AG08395 (cell line): ENCODE results near the gene HPF1.
"Not testable (repeated sequence)": the region's sequence is repeated elsewhere in the genome, so short reads cannot be mapped to it uniquely, and the experiment has no call there.

Experiments
- DNase-seq: peaks from one replicate; pipeline ENCODE4 v3.0.0; 2012; ENCODE audit warnings: mixed read lengths, low spot score

HPF1 gene

GRCh38 chr4:169757575-169758184 lies at the start of gene HPF1:
TSS of gene HPF1 (minus strand) at chr4:169757944. CDS start at chr4:169757877, 67 bp downstream.
- peak; percentile 95 for DNase-seq

- DNase-seq: not testable (repeated sequence)
These were observed 49.0 kb upstream of the HPF1 start for GRCh38 chr4:169806770-169807169.

GRCh38 chr4:169803413-169803812 lies 45.7 kb upstream of the HPF1 start:
- no peak for DNase-seq

GRCh38 chr4:169802873-169803272 lies 45.1 kb upstream of the HPF1 start:
- no peak for DNase-seq

DNA sequence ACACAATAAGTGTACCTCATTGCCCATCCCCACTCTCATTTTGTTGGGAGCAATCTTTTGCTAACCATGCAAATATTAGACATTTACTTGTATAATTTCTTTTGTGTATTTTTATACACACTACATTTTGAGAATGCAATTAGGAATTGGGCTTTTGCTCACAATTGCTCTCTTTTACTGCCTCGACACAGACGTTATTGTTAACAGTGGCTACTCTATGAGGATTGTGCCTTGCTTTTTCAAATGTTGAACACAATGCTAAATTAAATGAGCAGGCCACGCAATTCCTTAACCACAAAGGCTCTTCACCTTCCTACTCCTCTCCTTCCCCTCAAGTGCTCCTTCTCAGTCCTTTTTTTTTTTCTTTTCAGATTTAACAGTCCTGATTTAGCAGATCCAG lies 42.8 kb upstream of the HPF1 start:
- DNase-seq: no peak

- DNase-seq: no peak
These were observed 41.5 kb upstream of the HPF1 start for GRCh38 chr4:169799260-169799659.

GRCh38 chr4:169795585-169795984 lies 37.8 kb upstream of the HPF1 start:
- peak; percentile 13 for DNase-seq

- DNase-seq: peak; percentile 67
These were observed 33.9 kb upstream of the HPF1 start for GRCh38 chr4:169791527-169792156.

DNA sequence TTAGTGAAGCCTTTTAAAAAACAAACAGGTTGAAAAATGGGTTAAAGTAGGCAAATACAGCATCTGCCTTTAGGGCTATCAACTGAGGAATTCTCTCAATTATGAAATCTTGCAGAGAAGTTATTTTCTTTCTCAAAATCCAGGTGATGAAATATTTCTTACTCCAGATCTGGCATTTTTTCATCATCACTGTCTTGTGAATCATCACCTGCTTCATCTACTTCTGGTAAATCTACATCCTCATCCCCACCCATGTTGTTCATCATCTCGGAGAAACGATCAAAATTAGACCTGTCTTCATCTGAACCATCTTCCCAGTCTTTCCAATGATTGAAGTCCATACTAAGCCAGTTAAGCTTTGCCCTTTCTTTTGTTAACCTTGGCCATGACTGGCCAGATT lies 33.3 kb upstream of the HPF1 start:
- DNase-seq: no peak

GRCh38 chr4:169774466-169775445 lies 17.0 kb upstream of the HPF1 start:
- DNase-seq: no peak

- DNase-seq: no peak
These were observed 16.1 kb upstream of the HPF1 start for GRCh38 chr4:169773889-169774288.

GRCh38 chr4:169771556-169772080 lies 13.9 kb upstream of the HPF1 start:
- not testable (repeated sequence) for DNase-seq

- no peak for DNase-seq
These were observed 12.7 kb upstream of the HPF1 start for GRCh38 chr4:169770416-169770815.

DNA sequence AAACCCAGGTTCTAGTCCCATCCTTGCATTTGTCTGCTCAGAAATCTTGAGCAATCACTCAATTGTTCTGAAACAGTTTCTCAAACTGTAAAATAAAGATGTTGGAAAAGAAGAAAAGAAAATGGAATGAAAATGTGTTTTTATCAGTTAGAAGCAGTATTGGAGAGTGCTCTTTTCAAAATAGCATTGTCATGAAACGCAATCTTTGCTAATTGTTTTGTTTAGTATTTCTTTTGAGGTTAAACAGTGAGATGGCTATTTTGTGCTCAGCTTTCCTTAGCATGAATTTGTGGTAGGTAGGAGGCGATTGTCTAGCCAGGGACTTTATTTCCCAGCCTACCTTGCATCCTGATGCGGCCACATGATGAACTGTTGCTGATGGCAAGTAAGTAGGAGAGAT lies 10.6 kb upstream of the HPF1 start:
- DNase-seq: no peak

GRCh38 chr4:169766741-169767140 lies 9.0 kb upstream of the HPF1 start:
- DNase-seq: no peak

DNA sequence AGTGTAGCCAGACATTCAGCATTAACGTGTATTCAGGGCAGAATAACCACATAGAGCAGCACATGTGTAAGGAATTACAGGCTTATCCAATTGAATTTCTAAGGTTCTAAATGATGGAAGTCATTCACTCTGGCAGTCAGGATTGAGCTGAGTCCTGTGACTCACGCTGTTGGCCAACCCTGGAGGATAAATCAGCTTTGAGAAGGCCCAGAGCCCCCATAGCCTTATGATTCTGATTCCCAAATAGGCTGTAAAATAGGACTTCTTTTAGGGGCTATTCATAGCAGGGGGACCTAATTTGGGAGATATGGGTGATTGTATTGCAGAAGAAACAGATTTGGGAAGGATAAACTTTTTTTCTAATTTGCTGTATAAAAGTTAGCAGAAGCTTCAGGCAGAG lies 8.1 kb upstream of the HPF1 start:
- no peak for DNase-seq

- DNase-seq: no peak
These were observed 4.1 kb upstream of the HPF1 start for GRCh38 chr4:169761846-169762245.

- no peak for DNase-seq
These were observed 738 bp upstream of the HPF1 start for GRCh38 chr4:169758401-169758962.

DNA sequence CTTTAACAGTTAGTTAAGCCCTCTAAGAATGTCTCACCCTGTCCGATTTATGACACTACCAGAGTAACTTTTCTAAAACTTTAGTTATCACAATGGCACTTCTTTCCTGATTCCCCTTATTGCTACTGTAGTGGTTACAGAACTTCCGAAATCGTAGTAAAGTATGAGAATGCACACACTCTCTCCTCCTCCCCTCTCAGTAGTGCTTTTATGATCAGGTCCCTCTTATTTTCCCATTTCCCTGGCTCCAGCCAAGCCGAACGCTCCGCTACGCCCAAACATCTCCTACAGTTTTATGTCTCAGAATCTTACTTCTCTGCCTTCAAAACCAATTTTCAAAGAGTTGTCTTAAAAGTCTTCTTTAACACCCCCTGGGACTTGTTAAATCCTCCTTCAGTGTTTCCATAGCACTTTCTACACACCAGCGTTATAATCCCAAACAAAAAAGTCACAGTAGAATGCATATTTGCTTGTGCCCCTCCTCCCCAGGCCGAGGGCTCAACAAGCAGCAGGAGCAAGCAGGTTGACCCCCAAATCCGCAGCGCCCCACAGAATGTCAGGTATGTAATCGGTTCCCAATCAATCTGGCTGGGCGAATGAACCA lies 671 bp downstream of the HPF1 start:
- DNase-seq: no peak

- peak; percentile 62 for DNase-seq
These were observed 12.5 kb downstream of the HPF1 start for GRCh38 chr4:169745291-169745690.

GRCh38 chr4:169744601-169745000 lies 13.1 kb downstream of the HPF1 start:
- peak; percentile 10 for DNase-seq

DNA sequence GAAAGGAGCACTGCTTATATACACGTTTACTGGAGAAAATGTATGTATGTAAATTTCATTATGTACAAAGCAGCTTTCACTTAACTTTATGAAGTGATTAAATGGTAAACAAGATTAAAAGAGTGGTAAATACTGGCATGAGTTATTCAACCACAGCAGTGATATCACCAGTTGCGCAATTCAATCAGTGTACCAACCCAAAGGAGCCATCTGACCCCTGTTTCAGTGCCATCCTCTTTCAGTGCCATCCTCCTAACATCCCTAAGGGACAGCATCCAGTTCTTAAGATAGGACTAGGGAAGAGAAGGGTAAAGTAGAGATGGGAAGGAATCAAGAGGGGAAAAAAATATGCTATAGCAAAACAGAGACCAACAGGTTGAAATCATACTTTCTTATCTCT lies 16.2 kb downstream of the HPF1 start:
- DNase-seq: no peak
